Activated B cell treated with CpG ODN at 0.5 μM for 24 hours (primary cell): ENCODE measurements around the gene CALD1. TPM values are rescaled to one million over a fixed set of nuclear protein-coding genes. Genes with fewer than 3 reads are reported as not detected.

Experiments
- ATAC-seq: fragments of 200-7000 bp; cut with Tn5 transposase; one replicate; pipeline ENCODE4 v1.10.0; 2021; ENCODE audit warnings: low read depth, mild to moderate bottlenecking, moderate library complexity
- CTCF ChIA-PET: fragments of 350-600 bp; sonication (Branson Sonifier 250); formaldehyde crosslinking; loops from one replicate; lab custom pipeline; 2021; ENCODE audit warnings: antibody characterized with exemption; lab: Charles Lee
- POLR2A ChIA-PET: fragments of 350-600 bp; sonication (Branson Sonifier 250); formaldehyde crosslinking; loops from one replicate; lab custom pipeline; 2021; ENCODE audit warnings: antibody characterized with exemption; lab: Charles Lee
- DNase-seq: peaks from one replicate; pipeline ENCODE4 v3.0.0; 2022
- H3K27ac Mint-ChIP-seq: one replicate; pipeline ENCODE4 v1.8.0; 2020; ENCODE audit warnings: mixed read lengths
- H3K27me3 Mint-ChIP-seq: one replicate; pipeline ENCODE4 v1.8.0; 2021; ENCODE audit warnings: mixed read lengths
- H3K36me3 Mint-ChIP-seq: one replicate; pipeline ENCODE4 v1.8.0; 2021; ENCODE audit warnings: low read depth, mixed read lengths
- H3K4me1 Mint-ChIP-seq: one replicate; pipeline ENCODE4 v1.8.0; 2021; ENCODE audit warnings: mixed read lengths
- H3K4me3 Mint-ChIP-seq: one replicate; pipeline ENCODE4 v1.8.0; 2020; ENCODE audit warnings: mild to moderate bottlenecking, mixed read lengths
- H3K9me3 Mint-ChIP-seq: one replicate; pipeline ENCODE4 v1.8.0; 2020; ENCODE audit warnings: mixed read lengths
- CTCF ChIP-seq: fragments of 200-600 bp; IDR thresholded peaks from one replicate; pipeline ENCODE4 v1.8.0; 2022; ENCODE audit warnings: antibody characterized with exemption, mild to moderate bottlenecking
- intact Hi-C: fragments of 100-400 bp; cut with micrococcal nuclease; formaldehyde crosslinking; loops from one replicate; pipeline ENCODE4 v1.15.1; 2024
- total RNA-seq: library from RNA; stranded (reverse); gene quantifications from 2 replicates; pipeline ENCODE4 v1.2.3, GENCODE V29; 2022

The CALD1 gene
- total RNA-seq, 1 donor from 2014 or later, result 0.33 TPM

DNA sequence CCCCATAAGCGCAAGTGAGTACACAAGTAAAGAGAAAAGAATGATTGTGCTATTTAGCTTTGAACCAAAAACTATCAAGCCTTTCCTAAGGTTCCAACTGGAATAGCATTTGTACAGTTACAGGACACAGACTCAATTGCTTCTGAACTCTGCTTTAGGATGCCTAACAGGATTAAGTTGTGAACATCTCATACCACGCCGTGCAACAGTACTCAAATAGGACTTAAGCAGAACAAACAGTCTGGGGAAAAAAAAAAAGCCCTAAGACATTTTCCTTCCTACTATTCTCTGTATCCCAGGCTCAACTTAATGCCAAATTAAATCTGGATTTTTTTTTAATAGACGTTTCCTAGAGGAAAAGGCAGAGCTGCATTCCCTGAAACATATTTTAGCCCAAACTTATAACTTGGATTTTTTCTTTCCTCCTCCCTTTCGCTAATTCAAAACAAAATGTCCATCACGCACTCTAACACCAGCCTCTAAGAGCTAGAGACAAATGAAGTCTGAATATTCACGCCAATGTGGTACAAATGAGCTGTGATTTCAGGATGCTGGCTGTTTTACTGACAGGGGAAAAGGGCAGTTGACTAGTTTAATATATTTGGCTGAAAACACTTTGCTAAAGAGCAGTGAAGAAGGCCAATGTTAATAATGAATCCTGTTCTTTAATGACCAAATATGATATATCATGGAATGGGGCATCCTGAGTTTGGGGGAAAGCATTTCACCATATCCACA lies 68.6 kb downstream of the CALD1 start:
- no peak for DNase-seq
- TF ChIP-seq CTCF, result no peak
- ChIA-PET POLR2A (no interaction called here), CTCF (no interaction called here)
- Mint-ChIP-seq H3K36me3 (no peaks in the 10 kb centered on the region), H3K4me1 (peaks cover 4% of the 10 kb centered on the region), H3K9me3 (peaks cover 4% of the 10 kb centered on the region), H3K4me3 (no peak overlapping the region), H3K27ac (no peak overlapping the region), H3K27me3 (peaks cover 3% of the 10 kb centered on the region)
- intact Hi-C loops, result no loop called here
- no peak for ATAC-seq

GRCh38 chr7:134850066-134850465 lies 70.6 kb downstream of the CALD1 start:
- Mint-ChIP-seq H3K4me1 (peaks cover 7% of the 10 kb centered on the region), H3K27ac (no peak overlapping the region), H3K9me3 (peaks cover 4% of the 10 kb centered on the region), H3K27me3 (peaks cover 2% of the 10 kb centered on the region), H3K36me3 (no peaks in the 10 kb centered on the region), H3K4me3 (no peak overlapping the region)
- ATAC-seq (no peak), DNase-seq (no peak)
- POLR2A ChIA-PET, result no interaction called here
- no peak for TF ChIP-seq CTCF
- CTCF ChIA-PET, result no interaction called here
- intact Hi-C loops, result no loop called here

GRCh38 chr7:134851141-134851540 lies 71.7 kb downstream of the CALD1 start:
- intact Hi-C loops, result no loop called here
- no peak for TF ChIP-seq CTCF
- H3K4me1 Mint-ChIP-seq, result peaks cover 8% of the 10 kb centered on the region
- H3K36me3 Mint-ChIP-seq, result no peaks in the 10 kb centered on the region
- H3K4me3 Mint-ChIP-seq, result no peak overlapping the region
- peaks cover 2% of the 10 kb centered on the region for H3K27me3 Mint-ChIP-seq
- ChIA-PET CTCF (no interaction called here), POLR2A (interaction anchor here (1.5 kb wide), 1 partner anchor 205 kb away, joined by 3 read pairs; the partner anchor contains the start of gene BPGM)
- H3K9me3 Mint-ChIP-seq, result peaks cover 4% of the 10 kb centered on the region
- ATAC-seq (no peak), DNase-seq (no peak)
- no peak overlapping the region for H3K27ac Mint-ChIP-seq

DNA sequence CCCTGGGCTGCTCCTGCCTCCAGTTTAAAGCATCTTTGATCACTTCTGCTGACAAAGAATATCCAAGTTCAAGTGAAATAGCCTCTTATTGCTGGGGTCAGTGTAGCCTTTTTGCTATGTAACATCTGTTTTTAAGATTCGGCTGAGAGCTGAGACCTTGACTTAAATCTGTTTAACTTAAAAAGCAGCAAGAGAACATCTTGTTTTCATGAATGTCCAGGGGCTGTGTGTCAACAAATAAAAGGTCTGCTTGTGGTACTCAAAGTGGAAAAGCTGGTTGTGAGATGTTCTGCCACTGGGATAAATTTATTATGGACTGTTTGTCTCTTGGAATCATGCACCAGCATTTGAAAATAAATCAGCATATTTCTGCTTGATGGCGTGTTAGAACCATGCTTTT lies 73.2 kb downstream of the CALD1 start:
- H3K4me3 Mint-ChIP-seq, result no peak overlapping the region
- ChIA-PET CTCF (no interaction called here), POLR2A (interaction anchor here (1.5 kb wide), 1 partner anchor 207 kb away, joined by 3 read pairs; the partner anchor contains the start of gene BPGM)
- ATAC-seq, result no peak
- DNase-seq, result no peak
- peaks cover 2% of the 10 kb centered on the region for H3K27me3 Mint-ChIP-seq
- TF ChIP-seq CTCF, result no peak
- no peak overlapping the region for H3K27ac Mint-ChIP-seq
- H3K9me3 Mint-ChIP-seq, result peaks cover 4% of the 10 kb centered on the region
- H3K36me3 Mint-ChIP-seq, result no peaks in the 10 kb centered on the region
- peaks cover 8% of the 10 kb centered on the region for H3K4me1 Mint-ChIP-seq
- intact Hi-C loops, result no loop called here

- TF ChIP-seq CTCF, result no peak
- peaks cover 4% of the 10 kb centered on the region for H3K9me3 Mint-ChIP-seq
- no peak overlapping the region for H3K4me3 Mint-ChIP-seq
- intact Hi-C loops, result no loop called here
- POLR2A ChIA-PET, result no interaction called here
- DNase-seq (no peak), ATAC-seq (no peak)
- H3K27ac Mint-ChIP-seq, result no peak overlapping the region
- CTCF ChIA-PET, result no interaction called here
- H3K4me1 Mint-ChIP-seq, result peaks cover 8% of the 10 kb centered on the region
- H3K36me3 Mint-ChIP-seq, result no peaks in the 10 kb centered on the region
- H3K27me3 Mint-ChIP-seq, result peaks cover 2% of the 10 kb centered on the region
Observed at GRCh38 chr7:134854816-134855215, 75.4 kb downstream of the CALD1 start.
